ENCODE results near the gene SHE.

SHE gene

DNA sequence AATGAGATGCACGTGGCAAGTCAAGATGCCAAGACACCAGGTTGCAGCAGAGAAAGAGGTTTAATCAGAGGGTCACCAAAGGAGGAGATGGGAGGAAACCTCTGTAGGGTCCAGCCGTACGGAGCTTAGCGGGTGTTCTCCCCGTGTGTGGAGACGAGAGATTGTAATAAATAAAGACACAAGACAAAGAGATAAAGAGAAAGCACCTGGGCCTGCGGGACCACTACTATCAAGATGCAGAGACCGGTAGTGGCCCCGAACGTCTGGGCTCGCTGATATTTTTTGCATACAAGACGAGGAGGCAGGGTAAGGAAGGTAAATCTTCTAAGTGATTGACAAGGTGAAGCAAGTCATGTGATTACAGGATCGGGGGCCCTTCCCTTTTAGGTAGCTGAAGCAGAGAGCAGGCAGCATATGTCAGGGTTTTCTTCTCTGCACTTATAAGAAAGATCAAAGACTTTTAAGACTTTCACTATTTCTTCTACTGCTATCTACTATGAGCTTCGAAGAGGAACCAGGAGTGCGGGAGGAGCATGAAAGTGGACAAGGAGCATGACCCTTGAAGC is 41.4 kb downstream of the SHE start:
- DNase-seq, result no peak
- in situ Hi-C loops (cut with HindIII; ENCODE audit: low pct_ligation_motif_present, low pct_unique_long_range_greater_than_20kb, low sequenced_read_pairs), result no loop called here

DNA sequence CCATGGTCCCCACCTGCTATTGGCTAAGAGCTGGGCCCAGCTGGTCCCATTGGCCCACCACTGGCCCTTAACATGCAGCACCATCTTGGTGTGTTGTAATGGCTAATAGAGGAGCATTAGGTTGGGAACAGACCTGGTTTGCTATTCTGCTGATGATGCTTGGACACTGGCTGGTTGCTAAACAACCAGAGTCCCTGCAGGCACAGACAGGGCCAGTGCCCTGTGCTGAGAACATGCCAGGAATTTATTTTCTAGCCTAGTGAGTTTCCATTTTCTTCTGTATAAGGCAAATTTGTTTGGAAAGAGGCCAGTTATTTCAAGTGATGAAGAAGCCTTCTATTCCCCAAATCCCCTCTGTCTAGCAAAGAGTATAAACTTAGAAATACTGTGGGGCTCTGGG is 43.1 kb downstream of the SHE start:
- DNase-seq, result no peak
- in situ Hi-C loops (cut with HindIII; ENCODE audit: low pct_ligation_motif_present, low pct_unique_long_range_greater_than_20kb, low sequenced_read_pairs), result no loop called here

DNA sequence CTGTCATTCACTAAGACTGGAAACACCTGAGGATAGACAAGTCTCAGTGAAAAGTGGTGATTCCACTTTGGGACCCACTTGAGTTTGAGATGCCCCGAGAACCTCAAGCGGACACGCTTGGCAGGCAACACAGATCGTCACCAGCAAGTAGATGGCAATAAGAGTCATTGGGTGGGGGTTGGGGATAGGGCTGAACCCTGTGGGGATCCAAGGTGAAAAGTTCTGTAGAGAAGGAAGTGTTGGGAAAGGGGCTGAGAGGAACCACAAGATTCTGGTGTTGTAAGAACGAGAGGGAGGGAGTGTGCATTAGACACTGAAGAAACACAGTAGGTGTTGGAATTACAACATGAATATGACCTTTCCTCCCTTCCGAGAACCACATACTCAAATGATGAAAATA is 45.6 kb downstream of the SHE start:
- DNase-seq, result no peak
- in situ Hi-C loops (cut with HindIII; ENCODE audit: low pct_ligation_motif_present, low pct_unique_long_range_greater_than_20kb, low sequenced_read_pairs), result no loop called here

DNA sequence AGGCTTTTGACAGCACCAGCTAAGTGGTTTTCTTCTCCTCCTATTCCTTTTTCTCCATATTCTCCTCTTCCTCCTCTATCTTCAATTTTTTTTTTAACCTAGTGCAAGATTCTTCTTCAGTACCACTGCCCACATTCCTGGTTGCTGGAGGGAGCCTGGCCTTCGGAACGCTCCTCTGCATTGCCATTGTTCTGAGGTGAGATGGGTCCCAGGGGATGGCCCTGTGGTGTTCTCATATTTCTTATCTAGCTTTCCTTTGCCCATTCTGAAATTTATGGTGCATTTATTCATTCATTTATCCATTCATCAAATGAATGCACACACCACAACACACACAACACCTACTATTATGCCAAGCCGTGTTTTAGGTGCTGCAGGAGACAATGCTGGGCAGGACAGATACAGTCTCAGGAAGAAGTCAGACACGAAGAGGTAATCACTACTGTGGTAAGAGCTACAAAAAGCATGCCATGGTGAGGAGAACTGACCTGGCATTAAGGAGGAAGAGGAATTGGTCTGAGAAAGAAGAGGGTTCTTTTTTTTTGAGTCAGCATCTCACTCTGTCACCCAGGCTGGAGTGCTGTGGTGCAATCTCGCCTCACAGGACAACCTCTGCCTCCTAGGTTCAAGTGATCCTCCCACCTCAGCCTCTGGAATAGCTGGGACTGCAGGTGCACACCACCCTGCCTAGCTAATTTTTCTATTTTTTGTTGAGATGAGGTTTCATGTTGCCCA is 47.7 kb downstream of the SHE start:
- in situ Hi-C loops (cut with HindIII; ENCODE audit: low pct_ligation_motif_present, low pct_unique_long_range_greater_than_20kb, low sequenced_read_pairs), result no loop called here
- no peak for DNase-seq

DNA sequence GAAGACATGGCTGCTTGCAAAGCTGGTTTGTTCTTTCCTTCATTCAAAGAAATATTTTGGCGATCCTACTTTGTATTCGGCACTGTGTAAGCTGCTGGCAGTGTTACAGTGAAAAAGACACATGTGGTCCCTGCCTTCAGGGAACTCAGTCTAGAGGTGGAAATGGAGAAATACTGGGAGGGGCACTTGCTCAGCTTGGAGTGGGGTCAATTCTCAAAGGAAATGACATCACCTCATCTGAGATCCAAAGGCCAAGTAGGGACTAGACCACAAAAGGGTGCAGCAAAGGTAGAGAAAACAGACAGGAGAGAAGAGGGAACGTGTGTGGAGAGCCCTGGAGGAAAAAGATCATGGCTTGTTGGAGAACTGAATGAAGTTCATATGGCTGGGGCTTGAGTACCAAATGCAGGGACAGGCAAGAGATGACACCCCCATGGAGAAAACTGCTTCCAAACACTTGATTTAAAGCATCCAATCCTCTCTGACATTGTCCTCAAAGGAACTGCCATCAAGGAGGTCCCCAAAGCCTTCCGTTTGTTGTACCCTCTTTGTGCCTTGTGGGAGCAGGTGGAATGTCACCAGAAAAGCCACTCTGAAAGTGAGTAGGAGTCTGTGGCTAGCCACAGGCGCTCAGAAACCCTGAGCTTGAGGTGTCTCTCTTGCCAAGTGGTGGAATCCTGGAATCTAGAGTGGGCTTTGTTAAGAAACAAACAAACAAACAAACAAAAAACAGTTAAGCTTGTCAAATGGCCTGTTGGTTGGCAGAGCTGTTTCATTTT is 48.4 kb downstream of the SHE start:
- no peak for DNase-seq
- in situ Hi-C loops (cut with HindIII; ENCODE audit: low pct_ligation_motif_present, low pct_unique_long_range_greater_than_20kb, low sequenced_read_pairs), result no loop called here

DNA sequence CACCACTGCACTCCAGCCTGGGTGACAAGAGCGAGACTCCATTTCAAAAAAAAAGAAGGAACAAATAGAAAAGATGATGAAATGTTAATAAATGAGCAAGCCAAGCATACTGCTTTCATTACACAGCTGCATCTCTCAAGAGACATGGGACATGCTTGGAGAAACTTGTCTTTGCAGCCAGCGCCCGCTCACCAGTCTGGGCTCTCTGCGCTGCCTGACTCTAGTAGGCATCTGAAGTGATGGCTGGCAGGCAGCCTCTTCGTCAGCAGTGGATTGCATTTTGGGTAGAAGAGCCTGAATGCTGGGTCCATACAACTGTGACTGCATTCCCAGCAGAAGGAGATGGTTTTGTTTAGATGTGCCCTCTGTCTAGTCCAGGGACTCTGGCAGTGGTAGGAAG is 49.1 kb downstream of the SHE start:
- in situ Hi-C loops (cut with HindIII; ENCODE audit: low pct_ligation_motif_present, low pct_unique_long_range_greater_than_20kb, low sequenced_read_pairs), result no loop called here
- no peak for DNase-seq

DNA sequence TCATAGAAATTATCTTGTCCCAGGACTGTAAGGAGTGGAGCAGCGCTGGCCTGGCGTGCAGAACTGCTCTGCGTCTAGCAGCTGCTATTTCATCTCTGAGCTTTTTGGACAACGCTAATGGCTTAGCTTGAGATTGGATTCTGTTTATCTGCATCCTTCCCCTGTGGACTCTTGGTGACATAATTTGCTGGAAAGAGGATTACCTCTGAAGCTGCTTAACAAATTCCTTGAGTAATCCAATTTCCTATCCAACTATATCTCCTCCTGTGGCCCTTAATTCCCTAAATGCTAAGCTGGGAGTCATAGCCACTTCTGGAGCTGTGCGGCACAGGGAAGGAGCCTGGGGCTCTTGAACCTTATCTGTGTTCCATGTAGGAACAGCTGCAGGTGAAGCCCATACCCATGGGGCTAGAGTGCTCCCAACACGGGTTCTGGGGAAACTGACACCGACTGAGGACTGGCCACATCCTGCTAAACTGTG is 53.8 kb downstream of the SHE start:
- in situ Hi-C loops (cut with HindIII; ENCODE audit: low pct_ligation_motif_present, low pct_unique_long_range_greater_than_20kb, low sequenced_read_pairs), result no loop called here
- no peak for DNase-seq

DNA sequence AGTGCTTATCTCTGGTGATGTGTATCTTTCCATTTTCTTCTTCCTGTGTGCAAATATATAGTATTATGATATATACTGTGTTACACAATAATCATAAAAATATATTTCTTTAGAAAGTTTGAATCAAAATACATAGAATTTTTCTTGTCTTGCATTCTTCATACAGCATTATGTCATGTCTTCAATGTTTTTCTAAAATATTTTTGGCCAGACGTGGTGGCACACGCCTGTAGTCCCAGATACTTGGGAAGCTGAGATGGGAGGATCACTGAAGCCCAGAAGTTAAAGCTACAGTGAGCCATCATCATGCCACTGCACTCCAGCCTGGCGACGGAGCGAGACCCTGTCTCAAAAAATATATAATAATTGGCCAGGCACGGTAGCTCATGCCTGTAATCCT is 55.4 kb downstream of the SHE start:
- no peak for DNase-seq
- in situ Hi-C loops (cut with HindIII; ENCODE audit: low pct_ligation_motif_present, low pct_unique_long_range_greater_than_20kb, low sequenced_read_pairs), result no loop called here

DNA sequence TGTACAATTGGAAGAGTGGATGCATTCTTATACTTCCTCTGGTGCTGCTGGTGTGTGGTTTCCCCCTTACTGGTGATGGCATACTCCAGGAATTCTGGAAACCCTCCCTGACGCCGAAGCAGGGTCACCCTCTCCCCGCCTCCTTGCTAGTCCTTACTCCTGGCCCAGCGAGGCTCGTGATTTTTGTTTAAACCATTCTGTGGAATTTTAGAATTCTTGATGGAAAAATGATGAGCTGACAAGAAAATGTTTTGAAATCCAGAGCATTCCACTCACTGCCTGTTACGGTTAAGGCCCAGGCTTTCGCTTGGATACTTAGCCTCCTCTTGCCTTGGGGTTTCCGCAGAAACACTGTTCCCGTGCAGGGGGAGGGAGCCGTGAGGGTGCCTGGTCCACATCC is 55.9 kb downstream of the SHE start:
- in situ Hi-C loops (cut with HindIII; ENCODE audit: low pct_ligation_motif_present, low pct_unique_long_range_greater_than_20kb, low sequenced_read_pairs), result no loop called here
- peak; percentile 91 for DNase-seq

DNA sequence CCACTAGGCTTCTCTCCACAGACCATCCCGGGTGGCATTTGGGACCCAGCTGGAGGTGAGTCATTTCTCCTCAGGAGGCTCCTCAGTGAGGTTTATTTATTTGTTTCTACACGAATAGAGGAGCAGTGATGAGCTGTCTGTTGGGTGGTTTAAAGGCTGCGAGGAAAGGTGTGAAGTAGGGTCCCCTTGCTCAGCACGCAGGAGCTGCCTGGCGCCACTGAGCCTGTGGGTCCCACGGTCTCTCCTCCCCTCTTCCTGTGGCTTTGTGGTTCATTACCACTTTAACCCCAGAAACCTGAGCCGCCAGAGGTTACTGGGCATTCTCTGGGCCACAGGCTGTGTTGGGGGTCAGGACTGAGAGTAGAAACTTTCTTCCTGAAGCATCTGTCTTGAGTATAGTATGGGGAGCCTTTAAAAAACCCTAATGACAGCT is 57.2 kb downstream of the SHE start:
- in situ Hi-C loops (cut with HindIII; ENCODE audit: low pct_ligation_motif_present, low pct_unique_long_range_greater_than_20kb, low sequenced_read_pairs), result no loop called here
- peak; percentile 76 for DNase-seq

DNA sequence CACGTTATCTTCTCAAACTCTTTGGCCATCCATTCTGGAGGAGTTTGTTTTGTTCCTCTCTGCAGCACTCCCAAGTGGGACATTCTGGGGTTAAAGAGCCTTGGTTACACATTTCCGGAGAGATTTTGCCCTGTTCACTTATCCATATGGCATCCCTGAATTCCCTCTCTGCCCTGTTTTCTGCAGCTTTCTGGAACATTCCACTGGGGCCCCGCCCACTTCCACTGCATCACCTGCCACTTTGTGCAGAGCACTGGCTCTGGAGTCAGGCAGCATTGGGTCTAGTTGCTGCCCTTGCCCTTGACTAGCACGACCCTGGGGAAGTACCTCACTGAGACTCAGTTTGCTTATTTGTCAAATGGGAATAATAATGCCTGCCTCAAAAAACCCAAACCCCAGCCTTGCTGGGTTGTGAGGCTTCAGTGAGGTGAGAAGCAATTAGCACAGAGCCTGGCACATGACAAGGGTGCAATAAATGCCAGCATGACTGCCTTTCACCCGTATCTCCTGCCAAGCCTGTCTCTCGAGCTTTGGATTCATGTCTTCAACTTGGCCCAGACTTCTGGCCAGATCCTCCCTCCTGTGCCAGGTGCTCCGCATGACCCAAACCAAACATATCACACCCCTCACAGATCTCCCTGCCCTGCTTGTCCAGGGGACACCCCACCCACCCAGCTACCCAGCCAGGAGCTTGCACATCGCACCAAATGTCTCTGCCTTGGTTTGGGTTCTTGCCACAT is 58.8 kb downstream of the SHE start:
- in situ Hi-C loops (cut with HindIII; ENCODE audit: low pct_ligation_motif_present, low pct_unique_long_range_greater_than_20kb, low sequenced_read_pairs), result no loop called here

DNA sequence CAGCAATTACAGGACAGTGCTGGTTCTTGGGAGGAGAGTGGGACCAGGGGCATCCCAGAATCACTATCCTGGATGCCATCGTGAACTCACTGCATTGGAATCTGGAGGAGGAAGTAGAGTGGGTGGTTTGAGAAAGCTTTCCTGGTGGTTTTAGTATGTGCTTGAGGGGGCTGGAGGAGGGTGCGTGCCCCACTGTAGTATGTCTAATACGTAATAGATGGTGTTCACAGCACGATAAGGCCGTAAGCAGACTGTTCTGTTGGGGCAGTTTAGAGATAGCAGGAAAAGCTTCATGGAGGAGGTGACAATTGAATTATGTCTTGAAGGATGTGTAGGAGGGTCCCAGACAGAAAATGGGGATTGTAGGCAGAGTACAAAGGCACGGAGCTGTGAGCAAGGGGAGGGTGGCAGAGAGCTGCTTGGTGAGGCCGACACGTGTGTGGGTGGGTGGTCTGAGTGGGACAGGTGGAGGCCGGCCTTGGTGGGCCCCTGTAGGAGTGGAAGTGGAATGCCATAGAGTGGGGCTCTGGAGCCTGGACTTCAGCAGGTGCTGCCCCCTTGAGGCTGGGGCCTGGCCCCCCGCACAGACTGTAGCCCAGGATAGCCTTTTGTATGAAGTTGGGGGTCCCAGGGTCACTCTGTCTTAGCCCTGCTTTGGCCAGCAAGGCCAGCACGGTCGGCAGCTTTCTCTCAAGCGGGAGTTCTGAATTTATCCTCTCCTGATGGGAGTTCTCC is 60.0 kb downstream of the SHE start:
- in situ Hi-C loops (cut with HindIII; ENCODE audit: low pct_ligation_motif_present, low pct_unique_long_range_greater_than_20kb, low sequenced_read_pairs), result no loop called here
- peak; percentile 80 for DNase-seq

More for the DNA sequence above, 58.8 kb downstream of the SHE start:
- DNase-seq, result no peak

DNA sequence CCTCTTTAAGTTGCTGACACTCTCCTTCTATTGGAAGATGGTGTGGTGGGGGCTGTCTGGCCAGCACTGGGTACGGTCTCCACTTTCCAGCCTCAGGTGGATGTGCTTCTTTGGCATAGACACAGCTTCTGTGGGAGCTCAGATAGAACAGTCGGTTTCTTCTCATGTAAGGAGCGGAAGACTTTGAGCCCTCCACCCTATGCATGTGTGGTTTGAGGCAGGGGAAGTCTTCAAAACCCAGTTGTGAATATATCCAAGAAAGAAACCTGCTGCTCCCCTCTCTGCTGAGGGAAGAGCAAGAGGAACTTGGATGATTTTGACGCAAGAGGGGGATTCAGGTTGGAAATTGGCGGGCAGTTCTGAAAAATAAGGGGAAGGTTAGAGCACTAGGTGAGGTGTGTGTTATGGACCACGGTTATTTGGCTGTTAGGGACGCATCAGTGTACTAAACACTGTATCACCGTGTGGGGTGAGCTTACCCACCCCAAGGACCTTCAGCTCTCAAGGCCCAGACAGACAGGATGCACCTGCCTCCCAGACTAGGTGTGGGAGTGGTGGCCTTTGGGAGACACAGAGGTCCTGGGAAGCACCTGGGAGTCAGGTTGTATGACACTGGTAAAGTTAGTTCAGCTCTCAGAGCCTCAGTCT is 60.8 kb downstream of the SHE start:
- DNase-seq, result no peak
- in situ Hi-C loops (cut with HindIII; ENCODE audit: low pct_ligation_motif_present, low pct_unique_long_range_greater_than_20kb, low sequenced_read_pairs), result no loop called here

DNA sequence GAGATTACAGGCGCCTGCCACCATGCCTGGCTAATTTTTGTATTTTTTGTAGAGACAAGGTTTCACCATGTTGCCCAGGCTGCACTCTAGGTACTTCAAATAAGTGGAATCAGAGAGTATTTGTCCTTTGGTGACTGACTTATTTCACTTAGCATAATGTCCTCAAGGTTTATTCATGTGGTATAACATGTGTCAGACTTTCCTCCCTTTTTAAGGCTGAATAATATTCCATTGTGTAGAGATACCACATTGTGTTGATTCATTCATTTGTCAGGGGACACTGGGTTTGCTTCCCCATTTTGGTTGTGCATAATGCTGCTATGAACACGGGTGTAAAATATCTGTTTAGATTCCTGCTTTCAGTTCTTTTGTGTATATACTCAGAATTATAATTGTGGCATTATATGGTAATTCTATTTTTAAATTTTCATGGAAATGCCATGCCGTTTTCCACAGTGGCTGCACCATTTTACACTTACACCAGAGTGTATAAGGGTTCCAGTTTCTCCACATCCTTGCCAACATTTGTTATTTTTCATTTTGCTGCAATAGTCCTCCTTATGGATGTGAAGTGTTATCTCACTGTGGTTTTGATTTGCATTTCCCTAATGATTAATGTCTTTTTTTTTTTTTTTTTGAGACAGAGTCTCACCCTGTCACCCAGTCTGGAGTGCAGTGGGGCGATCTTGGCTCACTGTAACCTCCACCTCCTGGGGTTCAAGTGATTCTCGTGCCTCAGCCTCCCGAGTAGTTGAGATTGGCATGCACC is 62.0 kb downstream of the SHE start:
- DNase-seq, result no peak
- in situ Hi-C loops (cut with HindIII; ENCODE audit: low pct_ligation_motif_present, low pct_unique_long_range_greater_than_20kb, low sequenced_read_pairs), result no loop called here

DNA sequence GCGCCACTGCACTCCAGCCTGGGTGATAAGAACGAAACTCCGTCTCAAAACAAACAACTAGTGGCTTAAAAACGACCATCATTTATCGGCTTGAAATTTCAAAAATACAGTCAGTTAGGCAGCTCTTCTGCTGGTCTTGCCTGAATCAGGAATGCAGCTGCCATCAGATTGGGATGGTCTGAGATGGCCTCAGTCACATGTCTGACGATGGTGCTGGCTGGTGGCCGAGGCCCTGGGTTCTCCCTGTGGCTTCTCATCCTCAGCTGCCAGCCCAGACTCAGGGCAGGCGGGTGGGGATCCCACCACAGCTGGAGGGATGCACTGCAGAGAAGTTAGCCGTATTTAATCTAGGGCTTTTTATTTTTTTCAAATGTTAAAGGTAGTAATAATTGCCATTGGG is 65.8 kb downstream of the SHE start:
- DNase-seq, result no peak
- in situ Hi-C loops (cut with HindIII; ENCODE audit: low pct_ligation_motif_present, low pct_unique_long_range_greater_than_20kb, low sequenced_read_pairs), result no loop called here

DNA sequence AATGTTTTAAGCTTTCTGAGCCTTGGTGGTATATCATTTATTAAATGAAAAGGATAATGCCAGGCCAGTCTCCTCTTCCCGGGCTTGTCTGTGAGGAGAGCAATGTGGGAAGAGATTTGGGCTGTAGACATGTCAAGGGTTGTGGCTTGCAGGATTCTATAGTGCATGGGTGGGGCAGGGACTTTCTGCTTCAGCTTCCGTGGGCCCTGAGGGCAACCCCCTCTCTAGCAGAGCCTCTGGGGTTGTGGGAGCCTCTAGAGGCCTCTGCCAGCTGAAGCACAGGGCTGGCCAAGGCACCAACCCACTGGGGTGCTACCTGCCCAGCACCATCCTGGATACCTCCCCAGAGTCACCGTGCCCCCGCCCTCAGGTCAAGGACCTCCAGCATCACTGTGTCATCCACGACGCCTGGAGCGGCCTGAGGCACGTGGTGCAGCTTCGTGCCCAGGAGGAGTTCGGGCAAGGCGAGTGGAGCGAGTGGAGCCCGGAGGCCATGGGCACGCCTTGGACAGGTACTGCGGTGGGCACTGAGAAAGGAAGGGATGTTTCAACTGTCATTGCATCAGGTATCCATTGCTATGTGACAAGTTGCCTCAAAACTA is 66.5 kb downstream of the SHE start:
- in situ Hi-C loops (cut with HindIII; ENCODE audit: low pct_ligation_motif_present, low pct_unique_long_range_greater_than_20kb, low sequenced_read_pairs), result no loop called here
- no peak for DNase-seq
